NB4 (cell line): Measurements from ENCODE around the gene JAZF1.

Experiments
- CTCF ChIP-seq: IDR thresholded peaks from one replicate; pipeline ENCODE4 v1.5.1; 2012; ENCODE audit warnings: low read depth, low read length
- MYC ChIP-seq: IDR thresholded peaks from 2 replicates; pipeline ENCODE4 v1.6.1; 2011; ENCODE audit warnings: low read depth, low read length
- POLR2A ChIP-seq: IDR thresholded peaks from 2 replicates; pipeline ENCODE4 v1.6.1; 2011; ENCODE audit warnings: mild to moderate bottlenecking; ENCODE audit not compliant: insufficient read length; ENCODE audit errors: extremely low read depth

GRCh38 chr7:28067171-28067570, 113.4 kb downstream of the JAZF1 start:
- TF ChIP-seq POLR2A (no peak), MYC (no peak), CTCF (no peak)
